ENCODE results near the gene PNPLA7.

DNA sequence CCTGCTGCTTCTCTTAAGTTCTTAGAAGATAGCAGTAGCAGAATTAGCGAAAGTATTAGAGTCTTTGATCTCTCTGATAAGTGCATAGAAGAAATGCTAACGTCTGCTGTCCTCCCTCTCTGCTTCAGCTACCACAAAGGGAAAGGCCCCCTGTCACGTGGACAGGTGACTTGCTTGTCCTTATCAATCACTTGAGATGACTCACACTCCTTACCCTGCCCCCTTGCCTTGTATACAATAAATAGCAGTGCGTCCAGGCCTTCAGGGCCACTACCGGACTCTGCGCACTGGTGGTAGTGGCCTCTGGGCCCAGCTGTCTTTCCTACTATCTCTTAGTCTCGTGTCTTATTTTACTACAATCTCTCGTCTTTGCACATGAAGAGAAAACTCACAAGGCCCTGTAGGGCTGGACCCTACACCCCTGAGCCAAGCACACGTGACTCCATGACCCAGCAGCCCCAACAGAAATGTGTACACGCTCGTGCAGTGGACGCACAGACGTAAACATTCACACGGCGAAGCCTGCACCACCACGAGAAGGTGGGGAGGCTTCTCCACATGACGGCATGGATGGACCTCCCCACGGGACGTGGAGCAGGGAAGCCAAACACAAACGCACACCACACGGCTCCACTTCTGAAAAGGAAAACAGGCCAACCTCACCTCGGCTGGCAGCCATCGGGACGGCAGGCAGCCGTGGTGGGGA is 38.3 kb downstream of the PNPLA7 start:
- TF ChIP-seq CTCF (IDR thresholded peaks at IDR 0.05) (no peak), POLR2AphosphoS5 (IDR thresholded peaks at IDR 0.05) (no peak)

All from suprapubic skin (tissue), 3 donors.